ENCODE data around the gene PIGS.

- TF ChIP-seq EZH2 (IDR thresholded peaks at IDR 0.05; ENCODE audit: insufficient read depth, poor library complexity, severe bottlenecking) (no peak), EZH2phosphoT487 (IDR thresholded peaks at IDR 0.05; ENCODE audit: insufficient read depth, low read depth) (no peak)
Measured at GRCh38 chr17:28620010-28620409, 48.7 kb upstream of the PIGS start.
